Measurements from ENCODE around the gene SGCB.
"Not testable (repeated sequence)": the region's sequence is repeated elsewhere in the genome, so short reads cannot be mapped to it uniquely, and the experiment has no call there.

Gene SGCB

GRCh38 chr4:52038103-52038912 lies at the start of gene SGCB:
Gene SGCB, minus strand, starts transcription at chr4:52038299. Its CDS starts 40 bp downstream, at chr4:52038259.
- no peak for FAIRE-seq

DNA sequence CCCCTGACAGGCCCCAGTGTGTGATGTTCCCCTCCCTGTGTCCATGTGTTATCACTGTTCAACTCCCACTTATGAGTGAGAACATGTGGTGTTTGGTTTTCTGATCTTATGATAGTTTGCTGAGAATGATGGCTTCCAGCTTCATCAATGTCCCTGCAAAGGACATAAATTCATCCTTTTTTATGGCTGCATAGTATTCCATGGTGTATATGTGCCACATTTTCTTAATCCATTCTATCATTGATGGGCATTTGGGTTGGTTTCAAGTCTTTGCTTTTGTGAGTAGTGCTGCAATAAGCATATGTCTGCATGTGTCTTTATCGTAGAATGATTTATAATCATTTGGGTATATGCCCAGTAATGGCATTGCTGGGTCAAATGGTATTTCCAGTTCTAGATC lies 48.3 kb upstream of the SGCB start:
- not testable (repeated sequence) for FAIRE-seq

- no peak for FAIRE-seq
Measured at GRCh38 chr4:52081216-52081615, 43.1 kb upstream of the SGCB start.

- FAIRE-seq: no peak
Measured at GRCh38 chr4:52079659-52080058, 41.6 kb upstream of the SGCB start.

DNA sequence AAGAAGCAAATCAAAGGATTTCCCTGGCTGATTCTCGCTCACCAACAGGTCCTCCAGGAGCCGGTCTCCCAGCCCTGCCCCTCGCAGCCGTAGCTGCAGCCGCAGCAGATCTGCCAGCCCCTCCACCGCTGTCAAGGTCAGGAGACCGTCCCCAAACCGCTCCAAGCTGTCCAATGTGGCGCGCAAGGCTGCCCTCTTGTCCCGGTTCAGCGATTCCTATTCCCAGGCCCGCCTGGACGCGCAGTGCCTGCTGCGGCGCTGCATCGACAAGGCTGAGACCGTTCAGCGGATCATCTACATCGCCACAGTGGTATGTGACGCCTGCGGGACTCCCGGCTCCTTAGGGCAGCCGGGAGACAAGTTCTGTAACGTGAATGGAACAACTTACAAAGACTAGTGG lies 38.6 kb upstream of the SGCB start:
- no peak for FAIRE-seq

- FAIRE-seq: no peak
Measured at GRCh38 chr4:52071791-52072546, 33.9 kb upstream of the SGCB start.

DNA sequence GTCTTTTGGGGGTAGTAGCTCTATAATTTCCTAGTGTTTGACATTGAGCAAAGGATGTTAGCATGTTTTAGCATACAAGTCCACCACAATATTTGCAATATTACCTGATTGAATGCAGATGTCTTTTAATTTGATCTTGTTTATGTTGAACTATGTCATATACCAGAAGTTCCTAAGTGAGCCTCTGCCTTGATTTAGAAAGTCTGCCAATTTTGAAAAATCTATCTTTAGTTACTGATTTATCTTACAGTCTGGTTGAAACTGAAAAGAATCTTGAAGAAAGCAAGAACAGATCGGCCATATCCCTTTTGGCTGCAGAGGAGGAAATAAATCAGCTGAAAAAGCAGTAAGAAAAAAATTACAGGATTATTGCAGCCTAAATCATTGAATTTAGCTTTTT lies 31.5 kb upstream of the SGCB start:
- no peak for FAIRE-seq

DNA sequence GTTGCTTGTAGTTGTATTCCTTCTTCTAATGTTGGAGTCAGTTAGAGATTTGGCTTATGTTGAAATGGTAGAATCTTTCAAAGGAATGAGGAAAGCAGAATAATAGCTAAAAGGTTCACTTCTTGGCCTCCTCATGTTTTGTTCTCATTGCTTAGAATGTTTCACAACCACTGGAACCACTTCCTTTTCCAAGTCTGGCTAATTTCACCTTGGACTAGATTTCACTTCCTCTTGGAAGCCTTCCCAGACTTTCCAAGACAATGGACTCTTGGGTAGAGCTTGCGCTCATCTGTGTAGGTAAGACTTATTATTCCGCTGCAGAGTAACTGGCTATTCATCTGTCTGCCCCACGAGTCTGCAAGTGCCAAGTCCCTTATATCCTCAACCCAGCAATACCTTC lies 21.3 kb upstream of the SGCB start:
- no peak for FAIRE-seq

- no peak for FAIRE-seq
Measured at GRCh38 chr4:52058275-52058674, 20.2 kb upstream of the SGCB start.

GRCh38 chr4:52057196-52057595 lies 19.1 kb upstream of the SGCB start:
- FAIRE-seq: no peak

DNA sequence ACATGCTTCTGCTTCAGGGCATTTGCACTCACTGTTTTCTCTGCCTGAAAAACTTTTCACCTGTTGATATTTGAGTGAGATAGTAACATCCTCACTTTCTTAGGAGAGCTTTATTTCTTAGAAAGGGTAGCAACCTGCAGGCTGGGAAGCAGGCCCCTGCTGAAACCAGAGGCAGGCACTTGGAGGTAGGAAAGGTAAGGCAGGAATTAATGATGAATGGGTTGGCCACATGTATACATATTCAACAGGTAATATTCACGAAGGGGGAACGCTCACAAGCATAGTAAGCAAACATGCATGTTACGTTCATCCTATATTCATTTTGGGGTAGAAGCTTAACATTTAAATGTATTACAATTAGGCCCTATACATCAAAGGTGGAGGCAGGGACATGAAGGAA lies 16.2 kb upstream of the SGCB start:
- FAIRE-seq: no peak

DNA sequence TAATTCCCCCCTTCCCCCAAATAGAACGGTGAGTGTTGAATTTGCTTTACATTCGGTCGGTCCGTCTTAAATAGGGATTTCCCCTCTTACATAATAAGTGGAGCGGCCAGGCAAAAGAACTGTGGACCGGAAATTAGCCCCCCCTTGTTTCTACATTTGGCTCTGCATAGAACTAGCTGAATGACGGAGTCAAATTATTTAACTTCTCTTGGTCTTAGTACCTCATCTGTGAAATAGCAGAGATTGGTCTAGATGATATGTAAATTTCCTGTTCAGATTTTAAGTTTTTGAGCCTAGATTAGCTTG lies 14.3 kb upstream of the SGCB start:
- no peak for FAIRE-seq

GRCh38 chr4:52051615-52052474 lies 13.7 kb upstream of the SGCB start:
- no peak for FAIRE-seq

DNA sequence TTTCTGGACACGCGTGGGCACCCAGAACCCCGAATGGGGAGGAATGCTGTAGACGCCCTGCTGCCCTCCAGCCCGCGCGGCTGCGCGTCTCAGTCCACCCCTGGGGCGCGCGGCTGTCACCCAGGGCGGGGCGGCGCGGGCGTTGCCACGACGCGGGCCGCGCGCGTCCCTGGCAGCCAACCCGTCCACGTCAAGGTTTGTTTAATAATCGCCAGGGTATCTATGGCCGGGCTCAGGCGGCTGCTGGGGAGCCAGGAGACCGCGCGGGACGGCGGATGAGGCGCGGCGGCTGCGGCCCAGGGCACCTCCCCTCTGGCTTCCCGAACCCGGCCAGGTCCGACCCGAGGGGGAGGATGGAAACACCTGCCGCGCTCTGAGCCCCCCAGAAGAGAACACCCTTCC lies 13.1 kb upstream of the SGCB start, which contains the start of gene SPATA18:
Gene SPATA18, plus strand, starts transcription at position 92 of the 402 bp plus-strand sequence. CDS start 401 bp downstream, outside the sequence.
- FAIRE-seq: no peak

DNA sequence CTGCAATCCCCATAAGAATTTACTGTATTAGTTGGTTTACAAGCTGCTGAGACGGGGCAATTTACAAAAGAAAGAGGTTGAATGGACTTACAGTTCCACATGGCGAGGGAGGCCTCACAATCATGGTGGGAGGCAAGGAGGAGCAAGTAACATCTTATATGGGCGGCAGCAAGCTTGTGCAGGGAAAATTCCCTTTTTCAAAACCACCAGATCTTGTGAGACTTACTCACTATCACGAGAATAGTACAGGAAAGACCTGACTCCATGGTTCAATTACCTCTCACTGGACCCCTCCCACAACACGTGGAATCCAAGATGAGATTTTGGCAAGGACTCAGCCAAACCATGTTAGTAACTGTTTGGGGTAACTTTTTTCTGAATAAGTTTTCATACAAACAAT lies 11.2 kb upstream of the SGCB start:
- no peak for FAIRE-seq

DNA sequence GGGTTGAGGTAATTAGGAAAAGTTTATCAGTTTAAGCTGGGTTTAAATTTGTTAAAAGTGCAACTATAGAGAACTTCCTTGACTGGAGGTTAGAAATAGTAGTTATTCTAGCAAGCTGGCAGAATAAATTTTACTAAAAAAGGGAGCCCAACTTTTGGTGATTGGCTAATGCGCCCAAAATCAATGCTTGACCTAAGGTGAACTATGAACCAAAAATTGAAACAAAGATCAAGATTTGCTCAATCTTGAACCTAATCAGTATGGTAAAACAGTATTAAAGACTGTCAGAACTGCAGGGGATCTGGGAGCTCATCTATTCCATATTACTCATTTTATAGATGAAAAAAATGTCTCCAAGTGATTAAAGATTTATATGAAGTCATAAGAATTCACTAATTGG lies 6.9 kb upstream of the SGCB start:
- FAIRE-seq: no peak

GRCh38 chr4:52037689-52038102 lies 403 bp downstream of the SGCB start:
- no peak for FAIRE-seq

- no peak for FAIRE-seq
Measured at GRCh38 chr4:52036886-52037530, 1.1 kb downstream of the SGCB start.

GRCh38 chr4:52035190-52035589 lies 2.9 kb downstream of the SGCB start:
- no peak for FAIRE-seq

DNA sequence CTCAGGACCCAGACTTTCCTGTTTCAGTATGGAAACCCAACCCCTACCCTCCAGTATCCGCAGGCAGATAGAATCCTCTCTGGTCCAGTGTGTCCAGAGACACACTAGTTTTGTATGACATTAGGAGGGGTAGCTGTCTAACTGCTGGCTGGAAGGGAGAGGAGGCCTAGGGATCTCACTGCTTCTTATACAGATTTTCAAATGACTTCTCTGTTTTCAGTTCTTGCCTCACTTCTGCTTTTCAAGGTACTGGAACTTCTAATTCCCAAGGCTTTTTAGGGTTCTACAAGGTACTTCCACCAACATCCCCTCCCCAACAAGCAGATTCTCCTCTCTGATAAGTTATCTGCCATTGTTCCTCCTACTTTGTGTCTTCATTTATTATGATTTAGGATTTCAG lies 6.1 kb downstream of the SGCB start:
- FAIRE-seq: no peak

- FAIRE-seq: no peak
Measured at GRCh38 chr4:52028970-52029369, 9.1 kb downstream of the SGCB start.

GRCh38 chr4:52019936-52020657 lies 18.0 kb downstream of the SGCB start, which contains the start of gene LRRC66:
Gene LRRC66, minus strand, starts transcription at chr4:52020363. Its CDS starts 2,750 bp downstream, at chr4:52017613.
- FAIRE-seq: no peak

All from G401.6 (cell line).